ENCODE results near the gene NUDT6. TPM values are rescaled to one million over a fixed set of nuclear protein-coding genes. Genes with fewer than 3 reads are reported as not detected.

The NUDT6 gene
- total RNA-seq, 1 experiment from 2014 or later, result 4.0 TPM

- no peak overlapping the region for H4K91ac ChIP-seq (ENCODE audit: insufficient read length, low read depth, low read length)
- H3K23me2 ChIP-seq (ENCODE audit: insufficient read length, low read depth, low read length, poor library complexity, severe bottlenecking), result peaks cover 3% of the 10 kb centered on the region
- no peak overlapping the region for H3K18ac ChIP-seq (ENCODE audit: insufficient read length, low read depth, low read length)
- DNase-seq, result no peak
- H3K23ac ChIP-seq (ENCODE audit: insufficient read length, low read depth, low read length), result no peak overlapping the region
- no peak overlapping the region for H2BK5ac ChIP-seq (ENCODE audit: insufficient read length, low read length)
- H3K4me1 ChIP-seq (ENCODE audit: insufficient read depth, low read length), result no peaks in the 10 kb centered on the region
- Mint-ChIP-seq H3K4me1 (peaks cover 5% of the 10 kb centered on the region in 2 experiments; a peak in 3 of 4 replicates), H3K9me3 (no peaks in the 10 kb centered on the region), H3K4me3 (no peak overlapping the region), H3K27ac (no peak overlapping the region), H3K27me3 (ENCODE audit: low read depth) (no peaks in the 10 kb centered on the region), H3K36me3 (ENCODE audit: insufficient read depth in 1 of 3, low read depth in 3 of 3) (peaks cover 20 to 51% (median 29%) of the 10 kb centered on the region in 3 experiments; a peak in 6 of 7 replicates)
- no peak overlapping the region for H3T11ph ChIP-seq (ENCODE audit: low read length)
- no peak overlapping the region for H2BK12ac ChIP-seq (ENCODE audit: insufficient read length, low read depth, low read length)
- no peak overlapping the region for H2BK15ac ChIP-seq (ENCODE audit: low read depth, low read length)
- H2BK20ac ChIP-seq (ENCODE audit: low read depth, low read length, poor library complexity, severe bottlenecking), result no peak overlapping the region
- H3K4me2 ChIP-seq (ENCODE audit: insufficient read depth, insufficient read length, low read length), result no peak overlapping the region
- no peak overlapping the region for H2AK5ac ChIP-seq (ENCODE audit: insufficient read length, low read length)
- H3K4ac ChIP-seq (ENCODE audit: low read depth, low read length), result no peak overlapping the region
- H3K27me3 ChIP-seq (ENCODE audit: insufficient read depth, low read length), result no peaks in the 10 kb centered on the region
- H3K9ac ChIP-seq (ENCODE audit: extremely low read depth, insufficient read length, low read length), result no peak overlapping the region
- no peak overlapping the region for H3K27ac ChIP-seq (ENCODE audit: insufficient read length, low read depth, low read length)
- no peaks in the 10 kb centered on the region for H3K79me1 ChIP-seq (ENCODE audit: insufficient read depth, low read depth, low read length, poor library complexity, severe bottlenecking)
- no peak overlapping the region for H4K8ac ChIP-seq (replicated peaks; ENCODE audit: insufficient read length, low read depth, low read length)
- H2BK120ac ChIP-seq (ENCODE audit: low read depth, low read length, poor library complexity, severe bottlenecking), result no peak overlapping the region
- no peaks in the 10 kb centered on the region for H3K9me3 ChIP-seq (ENCODE audit: control insufficient read depth, low read depth, low read length)
- H4K20me1 ChIP-seq (ENCODE audit: control insufficient read depth, insufficient read depth, insufficient read length), result no peaks in the 10 kb centered on the region
- no peak overlapping the region for H4K5ac ChIP-seq (ENCODE audit: insufficient read length, low read depth, low read length)
- no peak overlapping the region for H2AFZ ChIP-seq (ENCODE audit: low read length)
- H3K79me2 ChIP-seq (ENCODE audit: insufficient read depth, low read length), result no peaks in the 10 kb centered on the region
- WGBS (ENCODE audit: extremely low coverage, insufficient read length, low lambda C conversion rate), result no CpG with 5 or more reads among the region's 3 CpGs
- no peak overlapping the region for H3K56ac ChIP-seq (ENCODE audit: insufficient read length, low read depth, low read length)
- no peak overlapping the region for H3K14ac ChIP-seq (ENCODE audit: insufficient read depth, low read length)
- TF ChIP-seq CTCF (conservative IDR thresholded peaks at IDR 0.05), result no peak; the same call in 2 of the 3 replicates
Observed at GRCh38 chr4:122953924-122954323, 31.5 kb upstream of the NUDT6 start.
